HepG2 (cell line): ENCODE measurements around the gene SLC25A11. TPM values are rescaled to one million over a fixed set of nuclear protein-coding genes. Genes with fewer than 3 reads are reported as not detected.

Experiments used
- BRD4 ChIP-seq: sonication (generic); formaldehyde crosslinking; IDR thresholded peaks from 2 replicates; pipeline ENCODE4 v1.4.0; 2020; ENCODE audit warnings: missing genetic modification reagents
- CBX2 ChIP-seq, 2 experiments: fragments of 200-600 bp in 1 of 2; sonication (generic); formaldehyde crosslinking in 1 of 2; IDR thresholded peaks; 2 replicates each; pipeline versions ENCODE4 v1.7.0 to v1.8.1; 2018 to 2022; ENCODE audit warnings: low read depth in 2 of 2, low read length in 1 of 2, mild to moderate bottlenecking in 1 of 2, missing genetic modification reagents in 1 of 2
- CREBL2 ChIP-seq: sonication (generic); formaldehyde crosslinking; IDR thresholded peaks from 2 replicates; pipeline ENCODE4 v1.8.1; 2023; ENCODE audit warnings: missing genetic modification reagents, mild to moderate bottlenecking, borderline replicate concordance
- DNMT1 ChIP-seq: sonication (generic); formaldehyde crosslinking; IDR thresholded peaks from 2 replicates; pipeline ENCODE4 v1.5.1; 2020; ENCODE audit warnings: mild to moderate bottlenecking, missing genetic modification reagents
- ELF3 ChIP-seq: IDR thresholded peaks from 2 replicates; pipeline ENCODE4 v1.6.1; 2016; ENCODE audit warnings: missing genetic modification reagents, missing compliant biosample characterization
- HOXA3 ChIP-seq: sonication (generic); formaldehyde crosslinking; IDR thresholded peaks from 2 replicates; pipeline ENCODE4 v1.5.0; 2020; ENCODE audit warnings: missing genetic modification reagents
- IKZF5 ChIP-seq: IDR thresholded peaks from 2 replicates; pipeline ENCODE4 v1.6.1; 2018; ENCODE audit warnings: missing genetic modification reagents, mild to moderate bottlenecking, missing compliant biosample characterization
- KDM4B ChIP-seq: sonication (generic); formaldehyde crosslinking; IDR thresholded peaks from 2 replicates; pipeline ENCODE4 v1.4.0; 2020; ENCODE audit warnings: missing genetic modification reagents
- NCOA1 ChIP-seq: sonication (generic); formaldehyde crosslinking; IDR thresholded peaks from 2 replicates; pipeline ENCODE4 v1.9.0; 2021; ENCODE audit warnings: missing genetic modification reagents
- NCOR1 ChIP-seq: fragments of 200-600 bp; sonication (generic); IDR thresholded peaks from 2 replicates; pipeline ENCODE4 v1.7.0; 2017; ENCODE audit warnings: antibody characterized with exemption, low read length, borderline replicate concordance
- PCBP1 ChIP-seq: fragments of 200-400 bp; formaldehyde crosslinking; IDR thresholded peaks from 2 replicates; pipeline ENCODE4 v1.6.1; 2017; ENCODE audit warnings: mild to moderate bottlenecking, low read depth, low read length, borderline replicate concordance
- PHF20 ChIP-seq: sonication (generic); formaldehyde crosslinking; IDR thresholded peaks from 2 replicates; pipeline ENCODE4 v1.5.0; 2020; ENCODE audit warnings: mild to moderate bottlenecking, missing genetic modification reagents
- RFXANK ChIP-seq: IDR thresholded peaks from 2 replicates; pipeline ENCODE4 v1.6.1; 2016
- SIN3A ChIP-seq: IDR thresholded peaks from 2 replicates; pipeline ENCODE4 v1.6.1; 2011; ENCODE audit warnings: low read depth, mild to moderate bottlenecking, control low read depth, low read length, borderline replicate concordance
- XBP1 ChIP-seq: sonication (generic); formaldehyde crosslinking; IDR thresholded peaks from 2 replicates; pipeline ENCODE4 v1.5.0; 2020; ENCODE audit warnings: missing genetic modification reagents
- YEATS2 ChIP-seq: sonication (generic); formaldehyde crosslinking; IDR thresholded peaks from 2 replicates; pipeline ENCODE4 v1.4.0; 2020; ENCODE audit warnings: missing genetic modification reagents, borderline replicate concordance
- ZBTB3 ChIP-seq: sonication (generic); formaldehyde crosslinking; IDR thresholded peaks from 2 replicates; pipeline ENCODE4 v1.4.0; 2020; ENCODE audit warnings: low read depth, mild to moderate bottlenecking, moderate library complexity, missing genetic modification reagents, borderline replicate concordance
- ZMAT5 ChIP-seq: sonication (generic); formaldehyde crosslinking; IDR thresholded peaks from 2 replicates; pipeline ENCODE4 v1.5.0; 2020; ENCODE audit warnings: mild to moderate bottlenecking, low read depth, missing genetic modification reagents, borderline replicate concordance
- ZNF460 ChIP-seq: sonication (generic); formaldehyde crosslinking; IDR thresholded peaks from 2 replicates; pipeline ENCODE4 v1.5.1; 2020; ENCODE audit warnings: missing genetic modification reagents, mild to moderate bottlenecking, borderline replicate concordance
- ZNF503 ChIP-seq: sonication (generic); formaldehyde crosslinking; IDR thresholded peaks from 2 replicates; pipeline ENCODE4 v1.4.0; 2020; ENCODE audit warnings: missing genetic modification reagents
- ZNF530 ChIP-seq: sonication (generic); formaldehyde crosslinking; IDR thresholded peaks from 2 replicates; pipeline ENCODE4 v1.5.0; 2020; ENCODE audit warnings: low read depth, mild to moderate bottlenecking, missing genetic modification reagents
- ZNF543 ChIP-seq: sonication (generic); formaldehyde crosslinking; IDR thresholded peaks from 2 replicates; pipeline ENCODE4 v1.4.0; 2020; ENCODE audit warnings: mild to moderate bottlenecking, missing genetic modification reagents
- ZNF562 ChIP-seq: sonication (generic); formaldehyde crosslinking; IDR thresholded peaks from 2 replicates; pipeline ENCODE4 v1.8.0; 2022; ENCODE audit warnings: missing genetic modification reagents, borderline replicate concordance
- ZNF569 ChIP-seq: sonication (generic); formaldehyde crosslinking; IDR thresholded peaks from 2 replicates; pipeline ENCODE4 v1.5.0; 2020; ENCODE audit warnings: mild to moderate bottlenecking, missing genetic modification reagents, moderate library complexity, borderline replicate concordance
- ZNF660 ChIP-seq: sonication (generic); formaldehyde crosslinking; IDR thresholded peaks from 2 replicates; pipeline ENCODE4 v1.5.1; 2020; ENCODE audit warnings: mild to moderate bottlenecking, low read depth, missing genetic modification reagents, borderline replicate concordance
- polyA plus RNA-seq, 8 experiments: library from polyadenylated mRNA; depleted of rRNA in 3 of 8; stranded (reverse) in 7 of 8; unstranded in 1 of 8; fragments of >200 nt; fragmentation: Illumina TruSeq in 4 of 8; extraction: Trizol in 4 of 8; gene quantifications; 2 replicates each; pipeline versions ENCODE4 v1.2.1 to v1.2.3, GENCODE V29; 2011 to 2016; ENCODE audit warnings: low read depth in 4 of 8, missing spikeins in 1 of 8, mixed read lengths in 1 of 8; ENCODE audit not compliant: insufficient read depth in 1 of 8
- total RNA-seq, 5 experiments: library from RNA; depleted of rRNA; stranded (reverse); fragments of >200 nt; fragmentation: Illumina TruSeq; extraction: Trizol; gene quantifications; 2 replicates each; pipeline ENCODE4 v1.2.3, GENCODE V29; 2016; ENCODE audit warnings: low read depth in 1 of 5

SLC25A11 gene
- total and polyA plus RNA-seq, 2 of the 13 experiments (the other 11 are each of a cell fraction or from before 2014, with no cell fraction given), result 35.4 to 47.2 TPM

- TF ChIP-seq ZMAT5 (CRISPR knock-in tag) (no peak), ZNF569 (no peak), YEATS2 (CRISPR knock-in tag) (no peak), HOXA3 (CRISPR knock-in tag) (no peak), ZNF543 (CRISPR knock-in tag) (0 out of 2 replicates have a peak, but pooled peaks have one; percentile 19), XBP1 (CRISPR knock-in tag) (no peak), KDM4B (no peak), CBX2 (IDR thresholded peaks at IDR 0.05; ENCODE audit: low read depth, low read length) (no peak), CBX2 (CRISPR knock-in tag; IDR thresholded peaks at IDR 0.05; ENCODE audit: low read depth) (no peak), PHF20 (peak; percentile 6; the same call in 1 of the 2 replicates), IKZF5 (CRISPR knock-in tag) (no peak), NCOR1 (no peak), ELF3 (CRISPR knock-in tag) (0 out of 2 replicates have a peak, but pooled peaks have one; percentile 5), ZBTB3 (CRISPR knock-in tag) (0 out of 2 replicates have a peak, but pooled peaks have one; percentile 6), ZNF562 (CRISPR knock-in tag) (no peak), ZNF530 (CRISPR knock-in tag) (0 out of 2 replicates have a peak, but pooled peaks have one; percentile 8), ZNF460 (no peak), RFXANK (CRISPR knock-in tag) (no peak), BRD4 (CRISPR knock-in tag) (no peak), ZNF660 (no peak), SIN3A (0 out of 2 replicates have a peak, but pooled peaks have one; percentile 81), DNMT1 (CRISPR knock-in tag) (no peak), PCBP1 (no peak), ZNF503 (no peak), NCOA1 (CRISPR knock-in tag) (no peak), CREBL2 (CRISPR knock-in tag) (no peak)
Observed at GRCh38 chr17:4940555-4941318, 891 bp upstream of the SLC25A11 start (continued).
